NCI-H1694 (cell line): ENCODE measurements around the gene ECM2.

ENCODE experiments used
- DNase-seq: peaks from one replicate; lab custom pipeline; 2025; lab: John Stamatoyannopoulos, UW

Gene ECM2

DNA sequence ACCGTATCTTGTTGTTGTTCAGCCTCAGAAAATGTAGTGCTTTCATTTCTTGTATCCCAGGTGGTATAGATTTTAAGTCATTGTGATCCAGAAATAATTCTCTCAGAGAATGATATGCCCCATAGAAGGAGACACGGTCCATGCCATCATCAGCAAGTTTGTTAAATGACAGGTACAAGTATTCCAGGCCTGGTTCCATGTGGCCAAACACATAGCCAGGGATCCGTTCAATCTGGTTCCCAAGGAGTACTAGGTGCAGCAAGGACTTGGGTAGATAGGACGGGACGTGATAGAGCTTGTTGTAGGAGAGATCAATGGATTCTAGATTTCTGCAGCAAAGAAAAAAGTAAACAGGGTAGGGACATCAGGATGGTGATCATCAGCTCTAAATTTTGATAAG is 35.1 kb downstream of the ECM2 start:
- no peak for DNase-seq

DNA sequence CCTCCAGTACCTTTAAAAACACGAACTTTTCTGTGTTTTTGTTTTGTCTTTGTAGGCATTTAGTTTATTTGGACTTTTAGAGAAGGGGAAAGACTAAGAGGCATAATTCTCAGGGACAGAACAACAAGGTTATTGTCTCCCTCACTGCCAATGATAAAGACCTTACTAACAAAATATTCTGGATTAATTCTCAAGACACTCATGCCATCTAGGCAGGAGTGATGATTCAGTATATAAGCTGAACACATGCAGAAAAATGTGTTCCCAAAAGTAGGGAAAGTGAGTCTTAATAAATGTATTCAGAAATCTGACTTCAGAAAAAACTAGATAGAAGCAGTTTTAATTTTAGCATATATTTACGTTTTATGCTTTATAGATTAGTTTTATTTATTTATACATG is 36.1 kb downstream of the ECM2 start:
- no peak for DNase-seq

DNA sequence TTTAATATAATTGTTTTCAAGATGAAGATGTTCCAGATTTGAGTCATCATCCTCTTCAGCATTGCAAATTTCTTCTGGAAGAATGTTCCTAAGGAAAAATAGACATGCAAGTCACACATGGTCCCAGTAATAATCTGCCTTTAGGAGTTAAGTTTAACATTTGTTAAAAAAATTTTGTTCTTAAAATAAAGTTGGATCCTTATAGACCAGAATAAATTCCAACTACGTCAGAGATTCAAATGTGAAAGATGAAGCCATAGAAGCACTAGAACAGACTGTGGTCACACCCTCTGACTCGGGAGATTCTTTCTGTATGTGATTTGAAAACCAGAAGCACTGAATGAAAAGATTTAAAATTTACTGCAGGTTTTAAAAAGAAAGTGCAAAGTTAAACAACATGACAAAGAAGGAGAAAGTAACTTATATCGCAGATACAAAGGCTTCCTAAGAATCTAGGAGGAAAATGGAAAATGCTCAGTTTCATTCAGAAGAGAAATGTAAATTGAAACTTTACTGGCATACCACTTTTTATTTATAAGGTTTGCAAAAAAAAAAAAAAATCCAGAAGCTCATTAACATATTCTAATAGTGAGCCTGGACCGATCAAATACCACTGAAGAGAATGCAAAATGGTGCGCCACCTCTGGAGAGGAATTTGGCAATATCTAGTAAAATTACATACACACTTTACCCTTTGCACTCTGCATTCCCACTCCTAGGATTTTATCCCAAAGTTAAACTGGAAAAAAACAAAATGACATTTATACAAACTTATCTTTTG is 39.2 kb downstream of the ECM2 start:
- DNase-seq: no peak

DNA sequence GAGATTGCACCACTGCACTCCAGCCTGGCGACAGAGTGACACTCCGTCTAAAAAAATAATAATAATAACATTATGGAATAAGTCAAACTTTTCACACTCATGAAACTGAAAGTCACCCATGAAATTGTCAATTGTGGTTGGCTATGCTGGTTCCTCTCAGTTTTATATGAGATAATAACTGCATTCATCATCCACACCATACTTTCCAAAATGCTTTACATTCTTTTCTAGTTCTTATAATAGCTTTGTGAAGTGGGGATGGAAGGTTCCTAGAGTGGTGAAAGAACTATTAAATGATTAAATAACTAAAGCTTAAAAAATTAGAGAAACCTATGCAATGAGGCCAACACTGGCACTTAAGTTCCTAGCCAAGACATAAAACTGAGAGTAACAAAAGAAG is 40.9 kb downstream of the ECM2 start:
- DNase-seq: no peak

DNA sequence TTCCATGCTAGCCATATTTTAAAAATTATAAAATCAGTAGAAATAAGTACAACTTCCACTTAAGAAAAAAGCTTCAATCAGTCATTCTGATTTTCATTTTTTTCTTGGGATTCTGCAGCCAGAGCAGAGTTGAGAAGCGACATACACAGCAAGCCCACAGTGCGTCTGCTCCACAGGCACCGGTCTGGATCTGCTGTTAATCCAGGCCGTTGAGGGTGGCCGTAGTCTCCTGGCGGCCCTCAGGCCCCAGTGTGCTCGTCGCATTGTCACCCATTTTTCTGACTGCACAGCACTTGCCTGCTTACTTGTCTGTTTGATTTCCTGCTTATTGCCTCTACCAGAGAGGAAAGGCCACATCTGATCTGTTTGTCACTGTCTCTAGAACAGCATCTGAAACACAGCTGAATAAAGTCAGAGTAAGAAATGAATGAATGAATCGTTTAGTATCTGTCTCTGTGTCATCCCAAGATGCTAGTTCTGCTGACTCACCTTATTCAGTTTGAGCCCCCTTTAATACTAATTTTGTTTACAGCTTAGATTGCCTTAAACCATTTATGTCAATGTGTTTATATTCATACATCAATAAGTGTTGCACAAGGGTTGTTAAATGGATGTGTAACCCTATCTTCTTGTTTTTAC is 41.9 kb downstream of the ECM2 start:
- DNase-seq: no peak

DNA sequence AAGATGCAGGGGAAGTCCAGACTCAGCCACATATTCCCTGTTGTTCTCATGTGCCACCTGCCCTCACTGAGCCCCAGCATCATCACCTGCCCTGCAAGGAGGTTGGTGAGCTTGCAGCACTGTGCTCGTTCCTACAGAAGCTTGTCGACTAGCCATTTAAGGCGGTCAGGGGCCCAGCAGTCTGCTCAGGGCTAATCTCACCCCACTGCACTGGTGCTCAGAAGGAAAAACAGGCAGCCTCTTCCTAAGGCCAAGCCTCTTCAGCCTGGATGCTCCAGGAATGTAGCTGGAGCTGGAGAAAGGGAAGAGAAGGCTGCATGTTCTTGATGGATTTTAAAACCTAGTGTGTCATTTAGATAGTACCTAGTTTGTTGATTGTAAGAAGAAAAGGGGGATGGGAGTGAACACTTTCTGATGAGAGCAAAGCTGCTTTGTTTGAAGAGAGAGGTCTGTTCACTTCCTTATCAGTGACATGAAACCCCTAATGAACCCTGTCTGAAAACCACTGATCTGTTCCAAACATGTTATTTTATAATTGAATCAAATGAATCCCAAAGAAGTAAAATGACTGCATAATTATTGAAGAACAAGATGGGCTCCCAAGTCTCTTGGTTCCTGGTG is 42.9 kb downstream of the ECM2 start:
- no peak for DNase-seq

DNA sequence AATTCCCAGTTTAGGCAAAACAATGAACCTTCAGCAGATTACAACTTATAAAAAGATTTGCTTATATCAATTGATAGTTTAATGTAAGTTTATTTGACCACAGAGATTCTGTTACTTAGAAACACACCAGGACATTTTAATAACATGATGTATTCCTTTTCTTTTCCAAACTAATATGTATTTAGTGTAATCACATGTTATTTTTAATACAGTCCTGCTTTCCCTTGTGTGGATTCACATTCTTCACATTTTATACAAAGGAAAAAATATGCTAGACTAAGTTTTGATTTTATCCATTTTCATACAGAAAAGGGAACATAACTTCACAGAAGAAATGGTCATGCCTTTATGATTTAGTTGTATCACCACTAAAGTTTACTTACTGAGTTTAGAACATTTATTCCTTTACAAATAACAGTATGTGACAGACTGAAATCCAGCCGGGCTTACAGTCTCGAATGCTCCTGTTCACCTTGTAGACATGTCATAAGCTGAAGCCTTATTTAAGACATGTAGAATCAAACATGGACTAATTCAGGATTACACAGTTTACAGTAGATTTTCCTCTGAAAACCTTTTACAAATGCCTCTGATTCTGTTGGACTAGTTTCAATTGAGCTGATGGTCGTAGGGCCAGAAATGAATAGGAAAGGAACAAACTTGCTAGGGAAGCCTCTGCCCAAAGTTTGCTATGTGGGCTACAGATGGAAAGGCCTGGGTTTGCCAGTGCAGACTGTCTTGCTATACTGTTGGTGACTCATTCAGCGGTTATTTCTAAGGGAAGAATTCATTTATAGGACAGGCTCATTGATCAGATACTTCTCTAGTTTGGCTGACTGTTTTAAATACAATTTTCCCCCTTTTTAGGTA is 46.9 kb downstream of the ECM2 start:
- DNase-seq: no peak

DNA sequence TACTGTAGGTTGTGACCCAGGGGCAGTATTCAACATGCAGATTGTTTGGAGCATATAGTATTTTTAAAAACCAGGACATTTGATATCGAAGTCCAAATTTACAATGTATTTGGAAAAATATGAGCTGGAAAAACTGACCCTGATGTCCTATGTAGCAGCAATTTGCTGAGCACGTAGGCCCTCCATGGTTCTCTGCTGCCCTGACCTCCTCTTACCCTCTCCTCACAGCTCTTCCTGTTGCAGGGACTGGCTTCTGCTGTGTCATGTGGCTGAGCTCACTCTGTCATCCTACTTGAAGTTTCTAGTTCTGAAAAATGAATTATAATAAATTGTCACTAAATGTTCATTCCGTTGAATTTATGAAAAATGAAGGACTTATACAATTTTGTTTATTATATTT is 49.4 kb downstream of the ECM2 start:
- no peak for DNase-seq

DNA sequence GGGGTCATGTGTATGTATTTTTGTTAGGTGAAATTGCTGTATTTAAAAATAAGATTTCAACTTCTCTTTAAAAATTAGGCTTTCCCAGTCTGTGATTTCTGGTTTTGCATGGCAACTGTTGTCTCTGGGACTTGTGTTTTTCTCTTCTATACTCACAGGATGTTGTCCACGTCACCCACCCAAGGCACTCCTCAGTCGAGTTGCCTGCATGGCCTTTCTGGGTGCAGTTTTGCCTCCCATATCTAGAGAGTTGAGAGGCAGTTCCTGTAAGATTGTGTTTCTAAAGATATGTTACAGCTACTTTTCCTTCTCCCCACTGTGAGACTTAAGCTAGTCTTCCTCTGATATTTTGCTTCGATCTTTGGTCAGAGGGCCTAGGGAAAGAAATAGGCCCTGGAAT is 51.2 kb downstream of the ECM2 start:
- DNase-seq: no peak

DNA sequence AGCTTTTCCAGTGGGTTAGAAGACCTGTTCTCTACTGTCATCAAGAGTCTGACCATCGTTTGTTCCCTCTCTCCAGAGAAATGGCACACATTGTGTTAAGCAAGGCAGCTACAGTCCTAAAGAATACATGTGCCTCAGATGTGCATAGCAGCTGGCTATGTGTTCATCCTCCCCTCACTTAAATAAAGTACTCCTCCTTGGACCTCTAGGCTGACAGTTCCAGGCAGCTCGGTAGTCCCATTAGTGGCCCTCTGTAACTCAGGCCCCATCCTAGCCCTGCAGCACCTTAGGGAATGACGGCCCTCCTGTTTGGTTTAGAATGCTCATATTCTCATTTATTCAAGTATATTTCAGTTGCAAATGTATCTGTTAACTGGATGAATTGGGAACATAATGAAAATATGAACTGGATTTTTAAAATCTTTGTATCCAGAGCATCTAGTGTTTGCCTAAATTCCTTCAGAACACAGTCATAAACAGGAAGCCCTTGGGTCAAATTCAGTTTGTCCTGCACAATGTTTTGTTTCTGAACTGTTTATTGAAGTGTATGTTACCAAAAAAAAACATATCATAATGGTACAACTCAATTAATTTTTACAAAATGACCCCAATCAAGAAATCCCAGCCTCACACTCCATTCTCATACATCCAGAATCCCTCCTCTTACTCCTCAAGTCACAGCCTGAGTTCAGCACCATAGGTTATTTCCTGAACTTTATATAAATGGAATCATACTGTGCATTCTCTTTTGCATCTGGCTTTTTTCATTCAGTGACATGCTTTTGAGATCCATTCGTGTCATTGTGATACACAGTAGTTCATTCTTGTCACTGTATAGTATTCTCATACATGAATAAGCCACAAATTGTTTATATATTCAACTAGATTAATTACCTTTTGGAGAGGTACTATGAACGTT is 51.9 kb downstream of the ECM2 start:
- DNase-seq: no peak

DNA sequence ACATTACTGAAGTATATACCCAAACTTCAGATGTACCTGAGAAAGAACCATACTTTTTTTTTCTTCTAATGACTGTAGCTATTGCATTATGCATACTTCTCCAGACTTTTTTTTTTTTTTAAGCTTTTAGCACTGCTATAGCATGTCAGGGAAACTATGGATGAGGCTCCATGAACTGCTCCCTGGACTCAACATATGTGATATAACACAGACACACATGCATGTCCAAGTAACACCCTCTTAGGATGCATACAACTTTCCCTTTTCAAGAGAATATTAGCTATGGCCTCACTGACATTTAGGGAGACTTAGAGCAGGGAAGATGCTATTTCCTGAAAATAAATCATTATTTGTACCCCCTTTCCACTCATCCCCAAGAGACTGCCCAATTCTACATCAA is 53.0 kb downstream of the ECM2 start:
- no peak for DNase-seq

DNA sequence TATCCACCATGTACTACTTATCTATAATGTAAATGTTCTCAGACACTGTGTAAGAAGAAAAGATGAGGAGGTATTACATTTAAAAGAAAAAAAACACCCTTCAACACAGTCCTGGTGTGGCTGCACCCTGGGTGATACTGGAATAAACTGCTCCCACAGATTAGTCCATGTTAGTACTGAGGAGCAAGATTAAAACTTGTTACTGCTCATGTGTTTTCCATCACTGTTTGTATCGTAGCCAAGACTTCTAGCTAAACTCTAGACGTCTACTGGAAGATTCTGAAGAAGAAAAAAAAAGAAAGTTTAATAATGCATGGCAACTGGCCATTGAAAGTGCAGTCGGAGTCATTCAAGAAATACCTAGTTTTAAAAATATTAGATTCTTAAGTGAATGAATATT is 53.5 kb downstream of the ECM2 start, which contains the start of gene ASPN:
Gene ASPN, minus strand, starts transcription at position 178 of the 400 bp plus-strand sequence.
- no peak for DNase-seq

DNA sequence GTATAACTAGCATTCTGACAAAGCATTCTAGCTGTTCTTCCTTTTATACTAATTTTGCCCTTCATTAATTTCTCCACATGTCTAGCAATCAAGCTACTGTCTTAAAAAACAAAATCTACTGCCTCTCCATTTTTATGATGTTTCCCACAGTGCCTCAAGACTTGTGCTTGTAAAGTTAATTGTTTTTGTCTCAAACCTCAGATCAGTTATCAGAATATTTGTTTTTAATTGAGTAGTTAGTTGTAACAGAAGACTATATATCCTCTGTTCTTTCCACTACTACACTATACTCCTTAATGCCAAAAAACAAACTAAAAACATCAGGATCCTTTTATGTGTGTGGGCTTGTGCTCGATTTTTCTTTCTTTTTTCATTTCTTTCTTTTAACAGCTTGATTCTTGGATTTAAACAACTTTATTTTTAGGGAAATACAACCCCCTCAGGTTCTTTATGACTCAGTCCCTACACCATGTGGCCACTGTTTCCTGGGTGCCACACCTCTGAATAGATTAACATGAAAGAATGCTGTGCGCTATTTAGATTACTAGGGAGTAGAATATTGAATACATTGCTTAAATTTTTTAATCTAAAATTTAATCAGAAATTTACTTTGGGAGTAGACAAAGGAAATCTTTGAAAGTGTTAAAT is 54.7 kb downstream of the ECM2 start:
- DNase-seq: no peak

DNA sequence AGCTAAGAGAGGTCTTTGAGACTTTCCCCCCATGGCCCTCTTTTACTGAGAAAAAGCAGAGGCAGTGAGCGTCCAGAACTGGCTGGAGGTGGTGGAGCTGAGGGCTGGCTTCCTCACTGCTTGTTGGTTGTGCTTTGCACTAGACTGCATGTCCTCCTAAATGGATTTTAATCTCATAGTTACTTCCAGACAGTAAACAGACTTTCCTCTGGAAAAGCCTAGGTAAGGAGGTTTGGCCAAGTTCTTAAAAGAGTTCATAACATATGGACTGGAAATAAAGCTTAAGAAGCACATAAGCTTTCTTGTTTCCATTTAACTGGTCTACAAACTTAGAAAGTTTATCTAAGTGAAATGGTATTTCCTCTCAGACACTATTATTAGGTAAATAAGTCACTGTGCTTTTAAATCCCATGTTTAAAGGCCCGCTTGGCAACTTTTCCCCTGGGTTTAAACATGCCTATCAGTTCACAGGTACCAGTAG is 55.5 kb downstream of the ECM2 start:
- DNase-seq: no peak

DNA sequence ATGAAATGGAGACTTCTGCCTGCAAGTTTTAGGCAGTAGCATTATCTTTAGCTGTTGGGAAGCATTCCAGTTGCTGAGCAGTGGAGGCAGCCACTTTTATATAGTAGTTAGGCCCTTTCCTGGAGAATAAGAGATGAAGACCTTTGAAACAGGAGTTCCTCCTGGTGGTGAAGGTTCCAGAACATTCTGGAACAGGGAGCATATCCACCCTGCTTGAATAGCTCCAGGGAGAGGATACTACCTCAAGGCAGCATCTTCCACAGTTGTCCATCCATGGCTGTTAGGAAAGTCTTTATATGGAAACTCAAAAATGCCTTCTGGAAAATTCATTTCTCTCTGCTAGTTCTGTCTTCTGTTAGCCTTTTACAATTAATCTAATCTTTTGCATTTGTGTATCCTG is 56.4 kb downstream of the ECM2 start:
- DNase-seq: no peak

DNA sequence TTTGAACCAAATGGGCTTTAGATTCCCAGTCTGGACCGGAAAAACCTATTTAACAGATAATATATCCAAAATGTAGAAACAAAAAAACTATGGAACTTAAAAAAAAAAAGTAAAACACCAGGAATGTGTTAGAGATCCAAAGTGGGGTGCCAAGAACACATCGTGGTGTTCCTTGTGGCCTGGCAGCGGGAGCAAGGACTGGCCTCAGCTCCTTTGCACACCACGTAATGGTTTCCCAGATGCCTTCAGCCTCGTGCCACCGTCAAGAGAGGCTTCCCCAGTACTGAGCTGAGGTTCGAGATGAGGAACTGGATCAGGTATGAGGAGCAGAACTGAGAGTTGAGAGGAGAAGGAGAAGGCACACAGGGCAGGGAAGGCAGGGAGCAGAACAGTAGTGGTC is 57.0 kb downstream of the ECM2 start:
- no peak for DNase-seq

DNA sequence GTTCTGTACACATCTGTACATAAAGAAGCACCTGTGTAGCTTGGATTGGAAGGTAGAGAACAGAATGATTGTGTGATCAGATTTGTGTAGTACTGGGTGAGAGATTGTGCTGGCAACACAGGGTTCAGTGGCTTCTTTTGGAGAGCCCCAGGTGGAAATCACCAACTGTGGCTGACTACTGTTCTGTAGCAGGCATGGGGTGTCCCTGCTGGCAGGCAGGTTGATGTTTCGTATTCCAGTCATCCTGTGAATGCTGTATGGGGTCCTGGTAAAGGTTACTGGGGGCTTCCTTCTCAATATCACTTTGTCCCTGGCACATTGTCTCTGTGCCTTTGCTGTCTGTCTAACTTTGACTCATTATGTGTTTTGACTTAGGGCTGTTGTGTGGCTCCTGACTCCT is 58.8 kb downstream of the ECM2 start:
- no peak for DNase-seq

DNA sequence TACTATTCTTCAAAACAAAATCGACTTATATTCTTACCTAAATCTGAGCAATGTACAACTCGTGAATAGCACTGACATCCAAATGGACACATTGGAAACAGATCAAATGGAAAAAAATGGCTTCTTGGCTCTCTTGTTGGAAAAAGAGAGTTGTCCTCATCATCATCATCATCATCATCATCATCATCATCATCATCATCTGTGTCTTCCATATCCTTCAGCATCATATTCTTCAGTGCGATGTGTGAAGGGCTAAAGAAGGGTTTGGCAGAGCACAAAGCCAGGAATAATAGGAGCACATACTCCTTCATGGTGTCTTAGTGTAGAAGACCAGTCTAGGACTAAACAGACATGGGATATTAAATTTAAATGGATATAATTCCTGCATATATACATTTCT is 61.2 kb downstream of the ECM2 start:
- no peak for DNase-seq

DNA sequence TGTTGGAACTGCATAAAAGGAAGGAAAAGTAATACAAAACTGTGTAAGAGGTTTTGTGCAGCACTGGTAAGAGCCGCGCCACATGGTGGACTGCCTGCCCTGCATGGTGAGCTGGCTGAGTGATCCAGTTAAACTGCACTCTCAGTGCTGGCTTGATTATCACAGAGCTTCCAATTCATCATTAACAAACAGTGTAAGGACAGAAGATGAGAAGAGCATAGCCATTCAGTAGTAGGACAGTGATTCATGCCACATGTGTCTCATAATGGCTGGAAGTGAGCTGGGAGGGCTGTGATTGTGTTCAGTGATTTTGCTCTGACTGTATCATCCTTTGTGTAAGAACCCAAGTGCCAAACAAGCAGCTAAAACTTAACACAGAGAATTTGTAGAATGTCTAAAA is 67.6 kb downstream of the ECM2 start:
- no peak for DNase-seq

DNA sequence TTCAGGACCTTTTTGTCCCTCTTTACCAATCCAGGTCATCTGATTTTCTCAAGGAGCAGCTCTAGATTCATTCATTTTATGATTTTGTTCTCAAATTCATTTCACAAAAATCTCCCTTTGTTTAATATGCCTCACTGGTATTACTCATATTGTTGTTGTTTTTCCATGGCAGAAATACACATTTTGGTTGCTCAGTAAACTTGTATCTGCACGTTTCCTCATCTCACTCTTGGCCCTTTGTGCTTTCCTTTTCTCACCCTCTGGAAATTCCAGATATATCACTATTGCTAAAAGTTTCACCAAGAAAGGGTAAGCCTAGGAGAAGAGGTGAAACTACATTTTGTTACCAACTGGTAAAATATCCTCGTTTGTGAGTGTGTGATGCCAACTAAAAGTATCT is 68.3 kb downstream of the ECM2 start:
- no peak for DNase-seq

DNA sequence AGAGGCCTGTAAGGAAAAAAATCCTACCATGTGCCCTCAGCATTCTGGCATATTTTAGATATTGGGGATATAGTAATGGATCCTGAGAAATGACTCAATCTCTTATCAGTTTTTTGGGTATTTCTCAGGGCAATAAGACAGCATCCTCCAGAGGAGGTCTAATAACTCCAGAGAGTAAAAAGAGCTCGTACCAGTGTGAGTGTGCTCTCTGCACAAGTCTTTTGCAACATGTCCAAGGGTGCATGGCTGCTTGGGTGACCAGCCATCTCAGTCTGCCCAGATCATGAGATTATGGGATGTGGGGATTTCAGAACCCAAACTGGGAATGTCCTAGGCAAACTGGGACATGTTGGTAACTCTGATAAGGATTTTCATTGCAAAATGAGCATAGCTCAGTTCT is 68.7 kb downstream of the ECM2 start:
- DNase-seq: no peak
